Measurements from ENCODE around the gene TXLNA.

The TXLNA gene

GRCh38 chr1:32221980-32222755, 42.7 kb downstream of the TXLNA start, which contains the start of the genes EIF3I and TMEM234:
Gene EIF3I (plus strand): TSS chr1:32222407. CDS start chr1:32222442, 35 bp downstream.
Gene TMEM234 (minus strand): TSS chr1:32222353. CDS start chr1:32222322, 31 bp downstream.
- H3K27ac ChIP-seq (ENCODE audit: low read depth, low read length): peak within 1 kb of the TSS; percentile 46
- H3K36me3 ChIP-seq (ENCODE audit: control insufficient read depth, low read length): peaks cover 38% of the 10 kb centered on the region
- no peaks in the 10 kb centered on the region for H3K9me2 ChIP-seq (replicated peaks; ENCODE audit: control insufficient read depth, low read length)
- no peaks in the 10 kb centered on the region for H4K20me1 ChIP-seq (ENCODE audit: control insufficient read depth, insufficient read depth, low read depth, low read length)
- no peaks in the 10 kb centered on the region for H3K27me3 ChIP-seq (ENCODE audit: control insufficient read depth, low read length)
- peak within 1 kb of the TSS; percentile 76 for H3K4me2 ChIP-seq (ENCODE audit: low read length)
- H3K4me1 ChIP-seq (ENCODE audit: control insufficient read depth, low read length): peaks cover 30% of the 10 kb centered on the region
- H3K9me3 ChIP-seq (ENCODE audit: control insufficient read depth, insufficient read depth, low read length): no peaks in the 10 kb centered on the region
- H3F3A ChIP-seq (ENCODE audit: control insufficient read depth, insufficient read depth): 0 out of 2 replicates have a peak, but pooled peaks cover 2% of the 10 kb centered on the region
- no peak for TF ChIP-seq EZH2phosphoT487 (IDR thresholded peaks at IDR 0.05; ENCODE audit: borderline replicate concordance, low read length)
- no peak for TF ChIP-seq CTCF (IDR thresholded peaks at IDR 0.05; ENCODE audit: low read depth, low read length, poor library complexity, severe bottlenecking)
- peak within 1 kb of the TSS; percentile 99 for H3K4me3 ChIP-seq (ENCODE audit: low read length)
- peaks cover 42% of the 10 kb centered on the region for H3K79me2 ChIP-seq (ENCODE audit: control insufficient read depth, low read length)

DNA sequence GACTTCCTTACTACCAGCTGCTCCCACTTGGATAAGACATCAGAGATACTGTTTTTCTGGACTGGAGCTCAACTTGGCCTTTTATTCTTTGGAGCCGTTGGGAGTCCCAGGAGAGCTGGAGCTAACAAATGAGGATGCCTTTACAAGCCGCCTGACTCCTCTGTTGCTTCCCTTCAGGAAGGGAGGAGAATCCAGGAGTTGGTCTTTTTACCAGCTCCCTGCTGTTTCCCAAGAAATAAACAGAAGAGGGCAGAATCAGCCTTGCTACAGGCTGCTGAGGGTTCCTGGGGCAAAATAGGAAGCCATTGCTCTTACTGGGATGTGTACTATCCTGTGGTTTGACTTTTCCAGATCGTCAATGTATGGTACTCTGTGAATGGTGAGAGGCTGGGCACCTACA, 44.2 kb downstream of the TXLNA start:
- Histone ChIP-seq H4K20me1 (ENCODE audit: control insufficient read depth, insufficient read depth, low read depth, low read length) (no peaks in the 10 kb centered on the region), H3K4me3 (ENCODE audit: low read length) (peak overlapping the region; percentile 99), H3K36me3 (ENCODE audit: control insufficient read depth, low read length) (peaks cover 53% of the 10 kb centered on the region), H3K4me2 (ENCODE audit: low read length) (peak overlapping the region; percentile 76), H3K9me2 (replicated peaks; ENCODE audit: control insufficient read depth, low read length) (no peaks in the 10 kb centered on the region), H3F3A (ENCODE audit: control insufficient read depth, insufficient read depth) (0 out of 2 replicates have a peak, but pooled peaks cover 2% of the 10 kb centered on the region), H3K27ac (ENCODE audit: low read depth, low read length) (no peak overlapping the region), H3K79me2 (ENCODE audit: control insufficient read depth, low read length) (peaks cover 42% of the 10 kb centered on the region), H3K9me3 (ENCODE audit: control insufficient read depth, insufficient read depth, low read length) (no peaks in the 10 kb centered on the region), H3K27me3 (ENCODE audit: control insufficient read depth, low read length) (no peaks in the 10 kb centered on the region), H3K4me1 (ENCODE audit: control insufficient read depth, low read length) (peaks cover 30% of the 10 kb centered on the region)
- no peak for TF ChIP-seq CTCF (IDR thresholded peaks at IDR 0.05; ENCODE audit: low read depth, low read length, poor library complexity, severe bottlenecking)
- TF ChIP-seq EZH2phosphoT487 (IDR thresholded peaks at IDR 0.05; ENCODE audit: borderline replicate concordance, low read length): no peak

DNA sequence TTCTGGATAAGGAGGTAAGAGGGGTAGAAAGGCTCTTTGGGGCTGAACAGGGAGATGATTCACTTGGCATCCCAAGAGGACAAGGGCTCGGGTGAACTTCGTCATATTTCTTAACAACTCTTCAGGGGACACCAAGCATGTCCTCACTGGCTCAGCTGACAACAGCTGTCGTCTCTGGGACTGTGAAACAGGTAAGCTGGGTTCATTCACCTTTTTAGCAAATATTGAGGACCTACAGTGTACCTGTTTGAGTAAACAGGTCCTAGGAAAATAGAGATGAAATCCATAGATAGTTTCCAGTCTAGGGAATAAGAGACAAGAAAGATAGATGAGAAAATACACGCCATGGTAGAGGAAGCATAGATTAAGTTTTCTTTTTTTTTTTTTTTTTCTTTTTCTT, 44.8 kb downstream of the TXLNA start:
- H3K36me3 ChIP-seq (ENCODE audit: control insufficient read depth, low read length): peaks cover 58% of the 10 kb centered on the region
- H3K27me3 ChIP-seq (ENCODE audit: control insufficient read depth, low read length): no peaks in the 10 kb centered on the region
- H3K27ac ChIP-seq (ENCODE audit: low read depth, low read length): no peak overlapping the region
- no peaks in the 10 kb centered on the region for H3K9me3 ChIP-seq (ENCODE audit: control insufficient read depth, insufficient read depth, low read length)
- H4K20me1 ChIP-seq (ENCODE audit: control insufficient read depth, insufficient read depth, low read depth, low read length): no peaks in the 10 kb centered on the region
- no peak overlapping the region for H3K4me3 ChIP-seq (ENCODE audit: low read length)
- TF ChIP-seq CTCF (IDR thresholded peaks at IDR 0.05; ENCODE audit: low read depth, low read length, poor library complexity, severe bottlenecking) (no peak), EZH2phosphoT487 (IDR thresholded peaks at IDR 0.05; ENCODE audit: borderline replicate concordance, low read length) (no peak)
- peak overlapping the region; percentile 76; the same call in 1 of the 2 replicates for H3K4me2 ChIP-seq (ENCODE audit: low read length)
- peaks cover 30% of the 10 kb centered on the region for H3K4me1 ChIP-seq (ENCODE audit: control insufficient read depth, low read length)
- H3K9me2 ChIP-seq (replicated peaks; ENCODE audit: control insufficient read depth, low read length): no peaks in the 10 kb centered on the region
- 0 out of 2 replicates have a peak, but pooled peaks cover 2% of the 10 kb centered on the region for H3F3A ChIP-seq (ENCODE audit: control insufficient read depth, insufficient read depth)
- H3K79me2 ChIP-seq (ENCODE audit: control insufficient read depth, low read length): peaks cover 42% of the 10 kb centered on the region

Data from DOHH2 (cell line).